ENCODE results near the gene PCED1B.

- TF ChIP-seq POLR2A (IDR thresholded peaks at IDR 0.05), result no peak
- TF ChIP-seq, protein P1, sequence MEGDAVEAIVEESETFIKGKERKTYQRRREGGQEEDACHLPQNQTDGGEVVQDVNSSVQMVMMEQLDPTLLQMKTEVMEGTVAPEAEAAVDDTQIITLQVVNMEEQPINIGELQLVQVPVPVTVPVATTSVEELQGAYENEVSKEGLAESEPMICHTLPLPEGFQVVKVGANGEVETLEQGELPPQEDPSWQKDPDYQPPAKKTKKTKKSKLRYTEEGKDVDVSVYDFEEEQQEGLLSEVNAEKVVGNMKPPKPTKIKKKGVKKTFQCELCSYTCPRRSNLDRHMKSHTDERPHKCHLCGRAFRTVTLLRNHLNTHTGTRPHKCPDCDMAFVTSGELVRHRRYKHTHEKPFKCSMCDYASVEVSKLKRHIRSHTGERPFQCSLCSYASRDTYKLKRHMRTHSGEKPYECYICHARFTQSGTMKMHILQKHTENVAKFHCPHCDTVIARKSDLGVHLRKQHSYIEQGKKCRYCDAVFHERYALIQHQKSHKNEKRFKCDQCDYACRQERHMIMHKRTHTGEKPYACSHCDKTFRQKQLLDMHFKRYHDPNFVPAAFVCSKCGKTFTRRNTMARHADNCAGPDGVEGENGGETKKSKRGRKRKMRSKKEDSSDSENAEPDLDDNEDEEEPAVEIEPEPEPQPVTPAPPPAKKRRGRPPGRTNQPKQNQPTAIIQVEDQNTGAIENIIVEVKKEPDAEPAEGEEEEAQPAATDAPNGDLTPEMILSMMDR (IDR thresholded peaks at IDR 0.05), result no peak
Measured at GRCh38 chr12:47054659-47055058, 24.8 kb upstream of the PCED1B start.
